SK-N-SH treated with all-trans-retinoic acid at 6 μM for 48 hours (cell line): ENCODE results near the gene RASD2.

ENCODE experiments used
- ATAC-seq: fragments of 200-7000 bp; cut with Tn5 transposase; 3 replicates; pipeline ENCODE4 v1.9.1; 2020; ENCODE audit warnings: mild to moderate bottlenecking, moderate library complexity
- ARNTL ChIP-seq: fragments of 450-650 bp; formaldehyde crosslinking; IDR thresholded peaks from 2 replicates; pipeline ENCODE4 v1.5.0; 2020; ENCODE audit warnings: low read depth, mild to moderate bottlenecking, moderate library complexity, borderline replicate concordance
- BACH2 ChIP-seq: fragments of 250-450 bp; sonication (Bioruptor Pico); IDR thresholded peaks from 2 replicates; pipeline ENCODE4 v1.9.0; 2021; ENCODE audit warnings: mild to moderate bottlenecking, borderline replicate concordance
- CSDC2 ChIP-seq: fragments of 250-450 bp; sonication (Bioruptor Pico); IDR thresholded peaks from 2 replicates; pipeline ENCODE4 v1.5.0; 2020; ENCODE audit warnings: mild to moderate bottlenecking, moderate library complexity
- ESRRG ChIP-seq: fragments of 250-450 bp; sonication (Bioruptor Pico); IDR thresholded peaks from 2 replicates; pipeline ENCODE4 v1.6.1; 2021; ENCODE audit warnings: mild to moderate bottlenecking
- GLIS3 ChIP-seq: fragments of 250-450 bp; sonication (Bioruptor Pico); IDR thresholded peaks from 2 replicates; pipeline ENCODE4 v1.5.0; 2020; ENCODE audit warnings: mild to moderate bottlenecking, moderate library complexity
- ISL1 ChIP-seq: fragments of 250-450 bp; sonication (Bioruptor Pico); IDR thresholded peaks from 2 replicates; pipeline ENCODE4 v2.1.2; 2022; ENCODE audit warnings: mild to moderate bottlenecking, moderate library complexity
- OSR1 ChIP-seq: fragments of 250-450 bp; sonication (Bioruptor Pico); IDR thresholded peaks from 2 replicates; pipeline ENCODE4 v1.8.0; 2022; ENCODE audit warnings: moderate library complexity, mild to moderate bottlenecking, inconsistent platforms
- PPARA ChIP-seq: fragments of 250-450 bp; sonication (Bioruptor Pico); IDR thresholded peaks from 2 replicates; pipeline ENCODE4 v1.5.0; 2020; ENCODE audit warnings: mild to moderate bottlenecking, borderline replicate concordance
- RARB ChIP-seq: fragments of 250-450 bp; sonication (Bioruptor Pico); IDR thresholded peaks from 2 replicates; pipeline ENCODE4 v1.8.0; 2021; ENCODE audit warnings: mild to moderate bottlenecking, moderate library complexity
- SNAI2 ChIP-seq: fragments of 250-450 bp; sonication (Bioruptor Pico); IDR thresholded peaks from 2 replicates; pipeline ENCODE4 v1.5.0; 2020; ENCODE audit warnings: mild to moderate bottlenecking, moderate library complexity
- TCF4 ChIP-seq: fragments of 250-450 bp; sonication (Bioruptor Pico); IDR thresholded peaks from 2 replicates; pipeline ENCODE4 v1.8.0; 2021; ENCODE audit warnings: mild to moderate bottlenecking, moderate library complexity, borderline replicate concordance
- TOX ChIP-seq: fragments of 250-450 bp; sonication (Bioruptor Pico); IDR thresholded peaks from 2 replicates; pipeline ENCODE4 v1.8.0; 2021; ENCODE audit warnings: mild to moderate bottlenecking, moderate library complexity, borderline replicate concordance
- ZFP3 ChIP-seq: fragments of 250-450 bp; sonication (Bioruptor Pico); IDR thresholded peaks from 2 replicates; pipeline ENCODE4 v1.5.0; 2020; ENCODE audit warnings: mild to moderate bottlenecking, moderate library complexity
- ZNF565 ChIP-seq: fragments of 450-650 bp; formaldehyde crosslinking; conservative IDR thresholded peaks from 2 replicates; pipeline ENCODE4 v1.5.0; 2020; ENCODE audit warnings: low read depth, mild to moderate bottlenecking, moderate library complexity
- ZNF70 ChIP-seq: fragments of 450-650 bp; formaldehyde crosslinking; IDR thresholded peaks from 2 replicates; pipeline ENCODE4 v1.5.0; 2020; ENCODE audit warnings: mild to moderate bottlenecking, moderate library complexity
- ZNF8 ChIP-seq: fragments of 450-650 bp; formaldehyde crosslinking; IDR thresholded peaks from 2 replicates; pipeline ENCODE4 v1.5.0; 2020; ENCODE audit warnings: mild to moderate bottlenecking, moderate library complexity
- TF ChIP-seq, protein P1 (sequence below): fragments of 250-450 bp; sonication (Bioruptor Pico); IDR thresholded peaks from 2 replicates; pipeline ENCODE4 v1.8.0; 2021; ENCODE audit warnings: low read depth, mild to moderate bottlenecking, moderate library complexity, borderline replicate concordance
- TF ChIP-seq, protein P2 (sequence below): fragments of 250-450 bp; sonication (Bioruptor Pico); IDR thresholded peaks from 2 replicates; pipeline ENCODE4 v1.5.0; 2020; ENCODE audit warnings: mild to moderate bottlenecking, moderate library complexity
- TF ChIP-seq, protein P3 (sequence below): fragments of 250-450 bp; sonication (Bioruptor Pico); IDR thresholded peaks from 2 replicates; pipeline ENCODE4 v1.8.0; 2020; ENCODE audit warnings: mild to moderate bottlenecking, moderate library complexity, borderline replicate concordance
- TF ChIP-seq, protein P4 (sequence below): fragments of 250-450 bp; sonication (Bioruptor Pico); IDR thresholded peaks from 2 replicates; pipeline ENCODE4 v1.5.1; 2021; ENCODE audit warnings: mild to moderate bottlenecking, moderate library complexity

RASD2 gene

DNA sequence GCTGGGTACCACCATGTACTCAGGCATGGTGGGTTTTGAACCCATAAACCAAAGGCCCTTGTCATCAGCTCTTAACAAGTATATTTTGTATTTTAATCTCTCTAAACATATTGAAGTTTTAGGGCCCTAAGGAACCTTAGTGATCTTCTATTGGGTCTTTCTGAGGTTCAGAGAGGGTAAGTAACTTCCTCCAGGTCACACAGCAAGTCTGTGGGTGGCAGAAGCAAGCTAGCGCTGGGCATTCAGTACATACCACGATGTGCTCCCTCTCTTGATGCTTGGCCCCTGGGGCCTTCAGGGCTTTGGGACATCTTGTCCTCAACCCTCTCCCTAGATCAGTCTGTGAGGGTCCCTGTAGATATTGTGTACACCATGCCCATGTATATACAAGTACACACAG lies 12.7 kb downstream of the RASD2 start:
- TF ChIP-seq BACH2 (CRISPR knock-in tag) (no peak), ZNF70 (CRISPR knock-in tag) (no peak), ARNTL (no peak), ISL1 (CRISPR knock-in tag) (no peak), PPARA (CRISPR knock-in tag) (no peak), ZNF8 (CRISPR knock-in tag) (no peak), CSDC2 (no peak), ZNF565 (no peak), OSR1 (CRISPR knock-in tag) (no peak)
- TF ChIP-seq, protein P1, sequence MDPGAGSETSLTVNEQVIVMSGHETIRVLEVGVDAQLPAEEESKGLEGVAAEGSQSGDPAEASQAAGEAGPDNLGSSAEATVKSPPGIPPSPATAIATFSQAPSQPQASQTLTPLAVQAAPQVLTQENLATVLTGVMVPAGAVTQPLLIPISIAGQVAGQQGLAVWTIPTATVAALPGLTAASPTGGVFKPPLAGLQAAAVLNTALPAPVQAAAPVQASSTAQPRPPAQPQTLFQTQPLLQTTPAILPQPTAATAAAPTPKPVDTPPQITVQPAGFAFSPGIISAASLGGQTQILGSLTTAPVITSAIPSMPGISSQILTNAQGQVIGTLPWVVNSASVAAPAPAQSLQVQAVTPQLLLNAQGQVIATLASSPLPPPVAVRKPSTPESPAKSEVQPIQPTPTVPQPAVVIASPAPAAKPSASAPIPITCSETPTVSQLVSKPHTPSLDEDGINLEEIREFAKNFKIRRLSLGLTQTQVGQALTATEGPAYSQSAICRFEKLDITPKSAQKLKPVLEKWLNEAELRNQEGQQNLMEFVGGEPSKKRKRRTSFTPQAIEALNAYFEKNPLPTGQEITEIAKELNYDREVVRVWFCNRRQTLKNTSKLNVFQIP (CRISPR knock-in tag) = no peak
- no peak for ATAC-seq

DNA sequence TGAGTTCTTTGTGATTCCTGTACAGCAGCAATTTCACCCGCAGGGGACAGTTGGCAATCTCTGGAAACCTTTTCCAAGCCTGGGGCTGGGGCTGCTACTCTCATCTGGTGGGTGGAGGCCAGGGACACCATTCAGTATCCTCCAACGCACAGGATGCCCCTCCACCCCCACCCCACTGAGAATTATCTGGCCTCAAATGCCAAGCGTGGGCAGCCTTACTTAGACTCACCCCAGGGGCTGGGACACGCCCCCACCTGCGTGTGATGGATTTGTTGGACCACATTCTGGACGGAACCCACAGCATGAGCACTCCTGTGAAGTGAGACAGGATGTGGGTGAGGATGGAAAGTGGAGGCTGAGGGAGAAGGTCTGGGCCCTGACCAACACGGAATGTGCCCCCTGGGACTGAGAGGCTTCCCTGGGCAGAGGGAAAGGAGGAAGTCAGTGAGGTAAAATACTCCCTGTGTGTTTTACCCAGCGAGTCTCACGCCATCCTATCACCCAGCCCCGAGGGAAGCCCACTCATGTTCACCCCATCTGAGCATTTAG lies 13.7 kb downstream of the RASD2 start:
- no peak for TF ChIP-seq TCF4 (CRISPR knock-in tag)
- no peak for TF ChIP-seq ZNF565
- no peak for TF ChIP-seq ZFP3 (CRISPR knock-in tag)
- no peak for ATAC-seq

DNA sequence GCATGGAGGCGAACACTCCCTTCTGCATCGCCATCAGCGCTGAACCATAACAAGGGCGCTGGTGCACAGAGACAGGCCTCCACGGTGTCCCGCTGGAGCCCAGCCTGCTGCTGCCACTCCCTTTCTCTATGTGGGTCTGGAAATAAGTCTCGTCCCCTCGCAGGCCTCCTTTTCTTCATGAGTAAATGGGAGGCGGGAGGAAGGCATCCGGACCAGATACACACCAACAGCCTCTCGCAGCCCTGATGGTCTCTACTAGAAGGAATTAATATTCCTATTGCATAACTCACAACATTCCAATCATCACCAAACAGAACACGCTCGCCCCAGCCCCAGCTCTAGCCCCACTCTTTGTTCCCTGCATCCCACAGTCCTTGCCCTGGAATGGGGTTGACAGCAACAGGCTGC lies 14.9 kb downstream of the RASD2 start:
- TF ChIP-seq ARNTL (no peak), GLIS3 (CRISPR knock-in tag) (no peak), SNAI2 (CRISPR knock-in tag) (no peak), BACH2 (CRISPR knock-in tag) (no peak), ZFP3 (CRISPR knock-in tag) (no peak), RARB (CRISPR knock-in tag) (no peak), CSDC2 (no peak), ISL1 (CRISPR knock-in tag) (no peak), TCF4 (CRISPR knock-in tag) (no peak), TOX (CRISPR knock-in tag) (no peak), ESRRG (CRISPR knock-in tag) (no peak)
- TF ChIP-seq, protein P2, sequence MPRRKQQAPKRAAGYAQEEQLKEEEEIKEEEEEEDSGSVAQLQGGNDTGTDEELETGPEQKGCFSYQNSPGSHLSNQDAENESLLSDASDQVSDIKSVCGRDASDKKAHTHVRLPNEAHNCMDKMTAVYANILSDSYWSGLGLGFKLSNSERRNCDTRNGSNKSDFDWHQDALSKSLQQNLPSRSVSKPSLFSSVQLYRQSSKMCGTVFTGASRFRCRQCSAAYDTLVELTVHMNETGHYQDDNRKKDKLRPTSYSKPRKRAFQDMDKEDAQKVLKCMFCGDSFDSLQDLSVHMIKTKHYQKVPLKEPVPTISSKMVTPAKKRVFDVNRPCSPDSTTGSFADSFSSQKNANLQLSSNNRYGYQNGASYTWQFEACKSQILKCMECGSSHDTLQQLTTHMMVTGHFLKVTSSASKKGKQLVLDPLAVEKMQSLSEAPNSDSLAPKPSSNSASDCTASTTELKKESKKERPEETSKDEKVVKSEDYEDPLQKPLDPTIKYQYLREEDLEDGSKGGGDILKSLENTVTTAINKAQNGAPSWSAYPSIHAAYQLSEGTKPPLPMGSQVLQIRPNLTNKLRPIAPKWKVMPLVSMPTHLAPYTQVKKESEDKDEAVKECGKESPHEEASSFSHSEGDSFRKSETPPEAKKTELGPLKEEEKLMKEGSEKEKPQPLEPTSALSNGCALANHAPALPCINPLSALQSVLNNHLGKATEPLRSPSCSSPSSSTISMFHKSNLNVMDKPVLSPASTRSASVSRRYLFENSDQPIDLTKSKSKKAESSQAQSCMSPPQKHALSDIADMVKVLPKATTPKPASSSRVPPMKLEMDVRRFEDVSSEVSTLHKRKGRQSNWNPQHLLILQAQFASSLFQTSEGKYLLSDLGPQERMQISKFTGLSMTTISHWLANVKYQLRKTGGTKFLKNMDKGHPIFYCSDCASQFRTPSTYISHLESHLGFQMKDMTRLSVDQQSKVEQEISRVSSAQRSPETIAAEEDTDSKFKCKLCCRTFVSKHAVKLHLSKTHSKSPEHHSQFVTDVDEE (CRISPR knock-in tag) = no peak
- TF ChIP-seq, protein P1 (CRISPR knock-in tag) = no peak
- TF ChIP-seq, protein P3, sequence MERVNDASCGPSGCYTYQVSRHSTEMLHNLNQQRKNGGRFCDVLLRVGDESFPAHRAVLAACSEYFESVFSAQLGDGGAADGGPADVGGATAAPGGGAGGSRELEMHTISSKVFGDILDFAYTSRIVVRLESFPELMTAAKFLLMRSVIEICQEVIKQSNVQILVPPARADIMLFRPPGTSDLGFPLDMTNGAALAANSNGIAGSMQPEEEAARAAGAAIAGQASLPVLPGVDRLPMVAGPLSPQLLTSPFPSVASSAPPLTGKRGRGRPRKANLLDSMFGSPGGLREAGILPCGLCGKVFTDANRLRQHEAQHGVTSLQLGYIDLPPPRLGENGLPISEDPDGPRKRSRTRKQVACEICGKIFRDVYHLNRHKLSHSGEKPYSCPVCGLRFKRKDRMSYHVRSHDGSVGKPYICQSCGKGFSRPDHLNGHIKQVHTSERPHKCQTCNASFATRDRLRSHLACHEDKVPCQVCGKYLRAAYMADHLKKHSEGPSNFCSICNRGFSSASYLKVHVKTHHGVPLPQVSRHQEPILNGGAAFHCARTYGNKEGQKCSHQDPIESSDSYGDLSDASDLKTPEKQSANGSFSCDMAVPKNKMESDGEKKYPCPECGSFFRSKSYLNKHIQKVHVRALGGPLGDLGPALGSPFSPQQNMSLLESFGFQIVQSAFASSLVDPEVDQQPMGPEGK (CRISPR knock-in tag) = no peak
- TF ChIP-seq, protein P4, sequence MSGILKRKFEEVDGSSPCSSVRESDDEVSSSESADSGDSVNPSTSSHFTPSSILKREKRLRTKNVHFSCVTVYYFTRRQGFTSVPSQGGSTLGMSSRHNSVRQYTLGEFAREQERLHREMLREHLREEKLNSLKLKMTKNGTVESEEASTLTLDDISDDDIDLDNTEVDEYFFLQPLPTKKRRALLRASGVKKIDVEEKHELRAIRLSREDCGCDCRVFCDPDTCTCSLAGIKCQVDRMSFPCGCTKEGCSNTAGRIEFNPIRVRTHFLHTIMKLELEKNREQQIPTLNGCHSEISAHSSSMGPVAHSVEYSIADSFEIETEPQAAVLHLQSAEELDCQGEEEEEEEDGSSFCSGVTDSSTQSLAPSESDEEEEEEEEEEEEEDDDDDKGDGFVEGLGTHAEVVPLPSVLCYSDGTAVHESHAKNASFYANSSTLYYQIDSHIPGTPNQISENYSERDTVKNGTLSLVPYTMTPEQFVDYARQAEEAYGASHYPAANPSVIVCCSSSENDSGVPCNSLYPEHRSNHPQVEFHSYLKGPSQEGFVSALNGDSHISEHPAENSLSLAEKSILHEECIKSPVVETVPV (CRISPR knock-in tag) = no peak
- peak; percentile 46; the same call in 2 of the 3 replicates for ATAC-seq
